Thyroid gland (tissue), 4 donors: Measurements from ENCODE around the gene RNF212B. TPM values are rescaled to one million over a fixed set of nuclear protein-coding genes. Genes with fewer than 3 reads are reported as not detected.

Source experiments
- DNase-seq, 2 donors: peaks; one replicate each; pipeline ENCODE4 v3.0.0-alpha.2; 2019
- H3K27ac ChIP-seq, 3 donors: fragments of 200-600 bp; sonication (generic); 1 replicate in 2 of 3; 2 replicates in 1 of 3; pipeline ENCODE4 v1.5.1; 2016 to 2019; ENCODE audit warnings: mild to moderate bottlenecking in 1 of 3, moderate library complexity in 1 of 3
- H3K27me3 ChIP-seq: fragments of 200-600 bp; sonication (generic); one replicate; pipeline ENCODE4 v1.5.1; 2019
- H3K36me3 ChIP-seq, 2 donors: fragments of 200-600 bp; sonication (generic); one replicate each; pipeline ENCODE4 v1.5.1; 2016 to 2019
- H3K4me1 ChIP-seq, 2 donors: fragments of 200-600 bp; sonication (generic); one replicate each; pipeline ENCODE4 v1.5.1; 2017 to 2019
- H3K4me3 ChIP-seq, 3 donors: fragments of 200-600 bp; sonication (generic); replicated peaks in 1 of 3; 1 replicate in 2 of 3; 2 replicates in 1 of 3; pipeline ENCODE4 v1.5.1; 2016; ENCODE audit warnings: mild to moderate bottlenecking in 1 of 3
- H3K9me3 ChIP-seq: fragments of 200-600 bp; sonication (generic); one replicate; pipeline ENCODE4 v1.5.1; 2017
- CTCF ChIP-seq, 6 experiments: fragments of 200-600 bp in 3 of 6; fragments of 450-650 bp in 3 of 6; sonication (generic) in 3 of 6; IDR thresholded peaks; one replicate each; pipeline ENCODE4 v1.5.1; 2016 to 2019; ENCODE audit warnings: antibody characterized with exemption in 6 of 6, mild to moderate bottlenecking in 2 of 6, inconsistent platforms in 1 of 6, moderate library complexity in 1 of 6
- POLR2A ChIP-seq, 2 donors: fragments of 450-650 bp; IDR thresholded peaks; one replicate each; pipeline ENCODE4 v1.6.1; 2017; ENCODE audit warnings: antibody characterized with exemption in 2 of 2, mild to moderate bottlenecking in 2 of 2, moderate library complexity in 1 of 2
- WGBS, 2 donors: methylation state at CpG; one replicate each; pipeline ENCODE4 v1.1.5; 2017; 5-methylcytosine and 5-hydroxymethylcytosine counted together
- intact Hi-C: fragments of 100-400 bp; cut with DNase I; formaldehyde crosslinking; loops from one replicate; pipeline ENCODE4 v1.15.1; 2023
- total RNA-seq, 4 donors: library from RNA; depleted of rRNA; stranded (reverse); fragments of >200 nt; gene quantifications; one replicate each; pipeline ENCODE4 v1.2.3, GENCODE V29; 2016

Gene RNF212B
- total RNA-seq, 4 donors from 2014 or later, result 0.40 TPM; not detected in 3

GRCh38 chr14:23248601-23249000, 10.9 kb downstream of the RNF212B start:
- Histone ChIP-seq H3K4me3 (no peak overlapping the region), H3K27me3 (no peaks in the 10 kb centered on the region), H3K27ac (no peak overlapping the region), H3K36me3 (no peaks in the 10 kb centered on the region), H3K9me3 (peaks cover 2% of the 10 kb centered on the region), H3K4me1 (no peaks in the 10 kb centered on the region)
- intact Hi-C loops, result no loop called here
- TF ChIP-seq CTCF (IDR thresholded peaks at IDR 0.05) (no peak), POLR2A (IDR thresholded peaks at IDR 0.05) (no peak)
- WGBS, 2 donors, result 90 to 94% methylated on average over 7 of the region's 7 CpGs
- no peak for DNase-seq

GRCh38 chr14:23249824-23250223, 12.1 kb downstream of the RNF212B start:
- TF ChIP-seq CTCF (IDR thresholded peaks at IDR 0.05) (no peak), POLR2A (IDR thresholded peaks at IDR 0.05) (no peak)
- Histone ChIP-seq H3K9me3 (peaks cover 4% of the 10 kb centered on the region), H3K27ac (no peak overlapping the region), H3K4me3 (no peak overlapping the region), H3K27me3 (no peaks in the 10 kb centered on the region), H3K4me1 (no peaks in the 10 kb centered on the region), H3K36me3 (no peaks in the 10 kb centered on the region)
- WGBS, 2 donors, result 81 to 85% methylated on average over 6 of the region's 6 CpGs
- intact Hi-C loops, result no loop called here
- DNase-seq, result no peak

GRCh38 chr14:23252006-23252405, 14.3 kb downstream of the RNF212B start:
- Histone ChIP-seq H3K4me1 (peaks cover 0 to 4% of the 10 kb centered on the region in 2 donors), H3K4me3 (no peak overlapping the region), H3K27me3 (no peaks in the 10 kb centered on the region), H3K9me3 (peaks cover 4% of the 10 kb centered on the region), H3K27ac (no peak overlapping the region), H3K36me3 (no peaks in the 10 kb centered on the region)
- intact Hi-C loops, result no loop called here
- WGBS, 2 donors, result 56 to 57% methylated on average over 3 of the region's 3 CpGs
- DNase-seq, result no peak
- no peak for TF ChIP-seq POLR2A (IDR thresholded peaks at IDR 0.05)
- TF ChIP-seq CTCF (IDR thresholded peaks at IDR 0.05), result no peak

- DNase-seq, result no peak
- Histone ChIP-seq H3K9me3 (peaks cover 4% of the 10 kb centered on the region), H3K27me3 (no peaks in the 10 kb centered on the region), H3K4me3 (no peak overlapping the region), H3K4me1 (peaks cover 0 to 4% of the 10 kb centered on the region in 2 donors), H3K27ac (no peak overlapping the region), H3K36me3 (no peaks in the 10 kb centered on the region)
- TF ChIP-seq CTCF (IDR thresholded peaks at IDR 0.05) (no peak), POLR2A (IDR thresholded peaks at IDR 0.05) (no peak)
- WGBS, 2 donors, result 73 to 77% methylated on average over 4 of the region's 4 CpGs
- intact Hi-C loops, result no loop called here
These were observed 14.9 kb downstream of the RNF212B start for GRCh38 chr14:23252420-23253333.

- no peak for TF ChIP-seq CTCF (IDR thresholded peaks at IDR 0.05)
- no peak for TF ChIP-seq POLR2A (IDR thresholded peaks at IDR 0.05)
- Histone ChIP-seq H3K4me1 (peaks cover 0 to 4% of the 10 kb centered on the region in 2 donors), H3K4me3 (no peak overlapping the region), H3K36me3 (no peaks in the 10 kb centered on the region), H3K9me3 (peaks cover 4% of the 10 kb centered on the region), H3K27me3 (no peaks in the 10 kb centered on the region), H3K27ac (no peak overlapping the region)
- no peak for DNase-seq
- intact Hi-C loops, result no loop called here
- WGBS, 2 donors, result 93 to 94% methylated on average over 5 of the region's 5 CpGs
These were observed 20.5 kb downstream of the RNF212B start for GRCh38 chr14:23258256-23258655.
